K562 (cell line): ENCODE measurements around the gene ANO8. TPM values are rescaled to one million over a fixed set of nuclear protein-coding genes. Genes with fewer than 3 reads are reported as not detected.
A peak's percentile ranks its signal among the peaks of the same experiment; 100 is the strongest.

ENCODE experiments used
- ATAC-seq: fragments of 200-7000 bp; cut with Tn5 transposase; 3 replicates; pipeline ENCODE4 v1.9.1; 2020; ENCODE audit warnings: moderate library complexity
- BruUV-seq: library from RNA; stranded (reverse); fragments of 400-500 nt; replicated peaks from 2 replicates; lab custom pipeline; 2021; lab: Mats Ljungman, UMichigan
- CTCF ChIA-PET: fragments of 300-600 bp; formaldehyde crosslinking; extraction: SDS; loops from one replicate; lab custom pipeline; 2021; ENCODE audit warnings: low intra/inter-chr PET ratio; lab: Yijun Ruan, JAX
- POLR2A ChIA-PET: fragments of 300-600, 350-650 bp; sonication (Branson Sonifier 250); formaldehyde crosslinking; extraction: SDS; loops from one replicate; lab custom pipeline; 2021; ENCODE audit warnings: antibody characterized with exemption, inconsistent platforms; lab: Yijun Ruan, JAX
- DNase-seq, 4 experiments: peaks; one replicate each; pipeline versions ENCODE4 v3.0.0 to v3.0.0-alpha.2; 2011 to 2018; ENCODE audit warnings: low spot score in 3 of 4, mixed read lengths in 3 of 4; ENCODE audit errors: extremely low read depth in 1 of 4
- FAIRE-seq: peaks from 2 replicates; lab custom pipeline; 2011; peaks lifted over from hg19 to GRCh38; lab: Jason Lieb, UNC
- H2AFZ ChIP-seq: 2 replicates; pipeline ENCODE4 v1.6.0; 2011; ENCODE audit warnings: low read depth, low read length, control low read depth, inconsistent platforms
- H3K27ac ChIP-seq: fragments of 200-600 bp; 3 replicates; pipeline ENCODE4 v1.8.0; 2011; ENCODE audit warnings: low read depth, mild to moderate bottlenecking, control low read depth, inconsistent platforms, low read length, moderate library complexity, mixed read lengths; ENCODE audit errors: extremely low read depth
- H3K27me3 ChIP-seq, 2 experiments: fragments of 300-600 bp in 1 of 2; 2 replicates in 1 of 2; 3 replicates in 1 of 2; pipeline versions ENCODE4 v1.6.0 to v1.8.0; 2011; ENCODE audit warnings: inconsistent platforms in 2 of 2, low read length in 2 of 2, mild to moderate bottlenecking in 1 of 2, mixed read lengths in 1 of 2, moderate library complexity in 1 of 2; ENCODE audit not compliant: control insufficient read depth in 2 of 2, insufficient read depth in 2 of 2
- H3K36me3 ChIP-seq: fragments of 300-600 bp; 3 replicates; pipeline ENCODE4 v1.8.0; 2011; ENCODE audit warnings: mild to moderate bottlenecking, low read length, inconsistent platforms; ENCODE audit not compliant: control insufficient read depth, insufficient read depth
- H3K4me1 ChIP-seq, 2 experiments: fragments of 200-600 bp in 1 of 2; replicated peaks in 1 of 2; 2 replicates in 1 of 2; 3 replicates in 1 of 2; pipeline versions ENCODE4 v1.5.1 to v1.8.0; 2011; ENCODE audit warnings: inconsistent platforms in 2 of 2, low read length in 2 of 2, mild to moderate bottlenecking in 1 of 2, mixed read lengths in 1 of 2, moderate library complexity in 1 of 2; ENCODE audit not compliant: control insufficient read depth in 2 of 2, insufficient read depth in 2 of 2
- H3K4me2 ChIP-seq: 2 replicates; pipeline ENCODE4 v1.6.1; 2011; ENCODE audit warnings: low read length, control low read depth, inconsistent platforms, mixed read lengths; ENCODE audit not compliant: insufficient read depth
- H3K4me3 ChIP-seq: fragments of 200-600 bp; sonication (generic), shearing (Covaris generic); 2 replicates; pipeline ENCODE4 v1.5.1; 2016; ENCODE audit warnings: control low read depth, inconsistent platforms
- H3K79me2 ChIP-seq: fragments of 200-600 bp; 3 replicates; pipeline ENCODE4 v1.8.0; 2011; ENCODE audit warnings: low read length, inconsistent platforms; ENCODE audit not compliant: control insufficient read depth, insufficient read depth
- H3K9ac ChIP-seq, 2 experiments: 2 replicates each; pipeline versions ENCODE4 v1.6.0 to v1.6.1; 2011; ENCODE audit warnings: low read depth in 2 of 2, low read length in 2 of 2, control low read depth in 1 of 2, inconsistent platforms in 1 of 2, mild to moderate bottlenecking in 1 of 2, mixed read lengths in 1 of 2; ENCODE audit not compliant: insufficient read depth in 1 of 2
- H3K9me1 ChIP-seq: one replicate; pipeline ENCODE4 v1.6.0; 2011; ENCODE audit warnings: inconsistent platforms, mild to moderate bottlenecking, low read length, moderate library complexity; ENCODE audit not compliant: control insufficient read depth, insufficient read depth
- H3K9me3 ChIP-seq: replicated peaks from 2 replicates; pipeline ENCODE4 v1.5.1; 2011; ENCODE audit warnings: low read depth, low read length, inconsistent platforms; ENCODE audit not compliant: control insufficient read depth, insufficient read depth
- H4K20me1 ChIP-seq: replicated peaks from 2 replicates; pipeline ENCODE4 v1.6.1; 2011; ENCODE audit warnings: low read length, inconsistent platforms, mixed read lengths; ENCODE audit not compliant: control insufficient read depth, insufficient read depth
- BCOR ChIP-seq: fragments of 450-650 bp; IDR thresholded peaks from 2 replicates; pipeline ENCODE4 v1.6.1; 2016
- HDAC3 ChIP-seq: fragments of 450-650 bp; IDR thresholded peaks from 2 replicates; pipeline ENCODE4 v1.6.1; 2018; ENCODE audit warnings: borderline replicate concordance, mild to moderate bottlenecking, moderate library complexity; ENCODE audit not compliant: partially characterized antibody
- HNRNPH1 ChIP-seq: fragments of 200-400 bp; formaldehyde crosslinking; optimal IDR thresholded peaks from 2 replicates; pipeline ENCODE3; 2017; ENCODE audit warnings: low read depth, mild to moderate bottlenecking, low read length, moderate library complexity
- HNRNPUL1 ChIP-seq: fragments of 200-400 bp; formaldehyde crosslinking; IDR thresholded peaks from 2 replicates; pipeline ENCODE4 v1.6.1; 2017; ENCODE audit warnings: low read length
- ILF3 ChIP-seq: fragments of 450-650 bp; IDR thresholded peaks from 2 replicates; pipeline ENCODE4 v1.6.1; 2018; ENCODE audit warnings: antibody characterized with exemption, mild to moderate bottlenecking, moderate library complexity, borderline replicate concordance
- MTA1 ChIP-seq: fragments of 450-650 bp; IDR thresholded peaks from 2 replicates; pipeline ENCODE4 v1.6.1; 2017; ENCODE audit warnings: borderline replicate concordance
- NR3C1 ChIP-seq: sonication (generic); formaldehyde crosslinking; IDR thresholded peaks from 2 replicates; pipeline ENCODE4 v1.8.1; 2022; ENCODE audit warnings: missing genetic modification reagents
- PBX2 ChIP-seq, 2 experiments: IDR thresholded peaks in 1 of 2; conservative IDR thresholded peaks in 1 of 2; 2 replicates each; pipeline ENCODE4 v1.6.1; 2016; ENCODE audit warnings: low read depth in 2 of 2, mild to moderate bottlenecking in 1 of 2, missing compliant biosample characterization in 1 of 2, missing genetic modification characterization in 1 of 2, moderate library complexity in 1 of 2
- RB1 ChIP-seq: fragments of 450-650 bp; IDR thresholded peaks from 2 replicates; pipeline ENCODE4 v1.6.1; 2017; ENCODE audit warnings: low read depth, mild to moderate bottlenecking
- RBM25 ChIP-seq: fragments of 200-400 bp; formaldehyde crosslinking; IDR thresholded peaks from 2 replicates; pipeline ENCODE4 v1.6.1; 2018; ENCODE audit warnings: low read length, low read depth, moderate library complexity; ENCODE audit not compliant: severe bottlenecking
- RFX5 ChIP-seq: IDR thresholded peaks from 2 replicates; pipeline ENCODE4 v1.6.1; 2011; ENCODE audit warnings: low read depth, mild to moderate bottlenecking, improper control_type of control experiment, low read length
- ZBTB1 ChIP-seq: sonication (generic); formaldehyde crosslinking; IDR thresholded peaks from 2 replicates; pipeline ENCODE4 v1.8.1; 2023; ENCODE audit warnings: missing genetic modification reagents, low read depth, mild to moderate bottlenecking, borderline replicate concordance
- ZBTB49 ChIP-seq: sonication (generic); formaldehyde crosslinking; IDR thresholded peaks from 2 replicates; pipeline ENCODE4 v1.8.0; 2022; ENCODE audit warnings: missing genetic modification reagents, mild to moderate bottlenecking, borderline replicate concordance
- ZNF589 ChIP-seq: fragments of 200-800 bp; sonication (Bioruptor generic); IDR thresholded peaks from 2 replicates; pipeline ENCODE4 v1.6.1; 2016; ENCODE audit warnings: low read depth, missing genetic modification characterization, missing compliant biosample characterization
- ZNF785 ChIP-seq: fragments of 250-450 bp; sonication (Bioruptor Pico); IDR thresholded peaks from 2 replicates; pipeline ENCODE4 v1.4.0; 2020; ENCODE audit warnings: mild to moderate bottlenecking
- whole genome bisulfite sequencing: fragments of 100-300 bp; shearing (Covaris generic); methylation state at CpG from one replicate; pipeline ENCODE4 v1.1.6; 2016; ENCODE audit warnings: low coverage, mixed read lengths; ENCODE audit not compliant: insufficient coverage; ENCODE audit errors: missing lambda C conversion rate; 5-methylcytosine and 5-hydroxymethylcytosine counted together
- in situ Hi-C: fragments of 300-500 bp; cut with MboI; formaldehyde crosslinking; loops from 4 replicates; pipeline ENCODE4 v1.15.0; 2018; ENCODE audit warnings: inconsistent platforms, mixed read lengths
- intact Hi-C: fragments of 100-400 bp; cut with micrococcal nuclease; formaldehyde crosslinking; loops from 2 replicates; pipeline ENCODE4 v1.14.2; 2022
- polyA plus RNA-seq, 8 experiments: library from polyadenylated mRNA; depleted of rRNA in 4 of 8; stranded (reverse) in 5 of 8; unstranded in 3 of 8; fragments of >200 nt; fragmentation: Nextera tagmentation in 2 of 8; fragmentation: Illumina TruSeq in 1 of 8; extraction: Ambion mirVana in 2 of 8; extraction: Trizol in 1 of 8; gene quantifications; 2 replicates each; pipeline versions ENCODE4 v1.2.1 to v1.2.3, GENCODE V29; 2011 to 2014; ENCODE audit warnings: inconsistent platforms in 1 of 8, missing spikeins in 1 of 8
- total RNA-seq, 7 experiments: library from RNA; depleted of rRNA in 6 of 7; stranded (reverse); fragments of >200 nt in 6 of 7; fragmentation: Illumina TruSeq in 2 of 7; extraction: Trizol in 2 of 7; gene quantifications; 2 replicates each; pipeline versions ENCODE4 v1.2.1 to v1.2.3, GENCODE V29; 2011 to 2021; ENCODE audit warnings: low replicate concordance in 1 of 7

ANO8 gene
- total and polyA plus RNA-seq, 9 of the 15 experiments (the other 6 are each of a cell fraction or from before 2014, with no cell fraction given), result 0.07 to 7.6 (median 2.3) TPM; not detected in 1

GRCh38 chr19:17282488-17283125 lies 52.0 kb downstream of the ANO8 start:
- no TSS peak for BruUV-seq
- ChIA-PET POLR2A (interaction anchor here (0.6 to 2.0 kb wide), 7 partner anchors 11 to 372 kb away, joined by 3 to 12 read pairs (median 3); partner anchors contain the start of genes BABAM1 and HAUS8), CTCF (interaction anchor here (0.8 to 2.0 kb wide), 5 partner anchors 22 to 215 kb away, joined by 3 to 23 read pairs (median 8); no protein-coding TSS in a partner anchor)
- peak overlapping the region; percentile 51 for H3K4me3 ChIP-seq
- no peaks in the 10 kb centered on the region for H3K27me3 ChIP-seq
- in situ Hi-C loops (no loop called here), intact Hi-C loops (loop anchor here (1.0 to 5.0 kb wide), 3 partner anchors 77 to 510 kb away; no protein-coding TSS in a partner anchor)
- FAIRE-seq (peak; percentile 91), DNase-seq (peak; percentile 85 to 91 (median 88)), ATAC-seq (peak; percentile 96)
- H3K27ac ChIP-seq, result peak overlapping the region; percentile 58; the same call in 2 of the 3 replicates
- peak overlapping the region; percentile 97 for H2AFZ ChIP-seq
- peak overlapping the region; percentile 65 to 93 for H3K9ac ChIP-seq
- no peaks in the 10 kb centered on the region for H3K9me3 ChIP-seq
- H3K36me3 ChIP-seq, result peaks cover 24% of the 10 kb centered on the region; the same call in 1 of the 3 replicates
- H3K9me1 ChIP-seq, result peaks cover 3% of the 10 kb centered on the region
- WGBS, result 8% methylated on average over 32 of the region's 45 CpGs
- peaks cover 5% of the 10 kb centered on the region; the same call in 2 of the 3 replicates for H3K79me2 ChIP-seq
- peaks cover 6% of the 10 kb centered on the region; the same call in 1 of the 2 replicates for H4K20me1 ChIP-seq
- peaks cover 2 to 31% of the 10 kb centered on the region in 2 experiments for H3K4me1 ChIP-seq
- peak overlapping the region; percentile 88 for H3K4me2 ChIP-seq
- TF ChIP-seq HNRNPH1 (no peak), RBM25 (peak; percentile 19), HDAC3 (no peak), BCOR (peak; percentile 64), ZNF589 (CRISPR knock-in tag) (no peak), HNRNPUL1 (no peak), ZBTB1 (CRISPR knock-in tag) (no peak), RB1 (peak; percentile 84), PBX2 (CRISPR knock-in tag; IDR thresholded peaks at IDR 0.05; ENCODE audit: low read depth) (no peak), PBX2 (tag; conservative IDR thresholded peaks at IDR 0.05; ENCODE audit: low read depth) (no peak), MTA1 (no peak), RFX5 (no peak), NR3C1 (CRISPR knock-in tag) (no peak), ILF3 (no peak), ZBTB49 (CRISPR knock-in tag) (no peak), ZNF785 (CRISPR knock-in tag) (no peak)
